Trophoblast cell (in vitro differentiated cells and primary cell): ENCODE measurements around the gene TREML2.

Experiments
- DNase-seq, 2 donors: peaks; one replicate each; pipeline ENCODE4 v3.0.0-alpha.2; 2016
- H2AFZ ChIP-seq: 2 replicates; pipeline ENCODE4 v1.6.1; 2013; ENCODE audit warnings: low read length, moderate library complexity, mild to moderate bottlenecking; ENCODE audit not compliant: insufficient read depth, poor library complexity
- H2AK5ac ChIP-seq: 2 replicates; pipeline ENCODE4 v1.6.1; 2013; ENCODE audit warnings: mild to moderate bottlenecking, low read length
- H2BK120ac ChIP-seq: 2 replicates; pipeline ENCODE4 v1.6.1; 2013; ENCODE audit warnings: low read length, mild to moderate bottlenecking, moderate library complexity; ENCODE audit not compliant: insufficient read depth, poor library complexity
- H2BK12ac ChIP-seq: 2 replicates; pipeline ENCODE4 v1.6.1; 2013; ENCODE audit warnings: mild to moderate bottlenecking, low read length, moderate library complexity
- H2BK5ac ChIP-seq: 2 replicates; pipeline ENCODE4 v1.6.1; 2013; ENCODE audit warnings: low read length, low read depth, moderate library complexity, mild to moderate bottlenecking; ENCODE audit not compliant: poor library complexity
- H3K14ac ChIP-seq: 2 replicates; pipeline ENCODE4 v1.6.1; 2013; ENCODE audit warnings: mild to moderate bottlenecking, low read length
- H3K18ac ChIP-seq: 2 replicates; pipeline ENCODE4 v1.6.1; 2013; ENCODE audit warnings: mild to moderate bottlenecking, low read length
- H3K23ac ChIP-seq: 2 replicates; pipeline ENCODE4 v1.6.1; 2013; ENCODE audit warnings: low read length
- H3K27ac ChIP-seq: 2 replicates; pipeline ENCODE4 v1.5.1; 2013; ENCODE audit warnings: low read depth, mild to moderate bottlenecking, inconsistent platforms, low read length, moderate library complexity
- H3K27me3 ChIP-seq: 2 replicates; pipeline ENCODE4 v1.6.1; 2013; ENCODE audit warnings: inconsistent platforms, mild to moderate bottlenecking, low read length, moderate library complexity; ENCODE audit not compliant: insufficient read depth
- H3K36me3 ChIP-seq, 2 experiments: 1 replicate in 1 of 2; 2 replicates in 1 of 2; pipeline ENCODE4 v1.6.1; 2013; ENCODE audit warnings: low read length in 2 of 2, mild to moderate bottlenecking in 2 of 2, moderate library complexity in 1 of 2; ENCODE audit not compliant: insufficient read depth in 2 of 2, control insufficient read depth in 1 of 2
- H3K4ac ChIP-seq: 2 replicates; pipeline ENCODE4 v1.6.1; 2013; ENCODE audit warnings: low read depth, mild to moderate bottlenecking, low read length, moderate library complexity
- H3K4me1 ChIP-seq, 2 experiments: 1 replicate in 1 of 2; 2 replicates in 1 of 2; pipeline ENCODE4 v1.6.1; 2013; ENCODE audit warnings: low read length in 2 of 2, mild to moderate bottlenecking in 2 of 2, moderate library complexity in 1 of 2; ENCODE audit not compliant: insufficient read depth in 2 of 2, control insufficient read depth in 1 of 2
- H3K4me2 ChIP-seq: 2 replicates; pipeline ENCODE4 v1.6.1; 2013; ENCODE audit warnings: inconsistent platforms, mild to moderate bottlenecking, low read length, moderate library complexity
- H3K4me3 ChIP-seq: 2 replicates; pipeline ENCODE4 v1.5.1; 2013; ENCODE audit warnings: mild to moderate bottlenecking, low read depth, low read length, inconsistent platforms
- H3K79me1 ChIP-seq: one replicate; pipeline ENCODE4 v1.6.1; 2013; ENCODE audit warnings: low read length
- H3K79me2 ChIP-seq: 2 replicates; pipeline ENCODE4 v1.6.1; 2013; ENCODE audit warnings: low read length, mild to moderate bottlenecking; ENCODE audit not compliant: control insufficient read depth, insufficient read depth, poor library complexity
- H3K9ac ChIP-seq: 2 replicates; pipeline ENCODE4 v1.6.1; 2013; ENCODE audit warnings: mild to moderate bottlenecking, low read length
- H3K9me3 ChIP-seq: 2 replicates; pipeline ENCODE4 v1.6.1; 2013; ENCODE audit warnings: low read depth, mild to moderate bottlenecking, control low read depth, inconsistent platforms, low read length; ENCODE audit not compliant: insufficient read depth
- H4K12ac ChIP-seq: 2 replicates; pipeline ENCODE4 v1.6.1; 2013; ENCODE audit warnings: low read depth, mild to moderate bottlenecking, low read length, moderate library complexity
- H4K8ac ChIP-seq: 2 replicates; pipeline ENCODE4 v1.6.1; 2013; ENCODE audit warnings: low read depth, mild to moderate bottlenecking, low read length, moderate library complexity
- H4K91ac ChIP-seq: one replicate; pipeline ENCODE4 v1.6.1; 2013; ENCODE audit warnings: low read depth, mild to moderate bottlenecking, low read length, moderate library complexity
- WGBS: extraction: QIAGEN DNeasy Blood & Tissue Kit; methylation state at CpG from one replicate; pipeline ENCODE4 v1.1.7; 2013; ENCODE audit warnings: missing lambda C conversion rate; ENCODE audit not compliant: insufficient read length, insufficient coverage; ENCODE audit errors: extremely low coverage; 5-methylcytosine and 5-hydroxymethylcytosine counted together

Gene TREML2

GRCh38 chr6:41199552-41200246 lies 1.2 kb downstream of the TREML2 start:
- Histone ChIP-seq H3K14ac (no peak overlapping the region), H2BK120ac (no peak overlapping the region), H3K4me2 (no peak overlapping the region), H3K79me2 (no peaks in the 10 kb centered on the region), H2AK5ac (no peak overlapping the region), H4K8ac (no peak overlapping the region), H2BK5ac (no peak overlapping the region), H3K4ac (no peak overlapping the region), H3K4me3 (no peak overlapping the region), H3K79me1 (no peaks in the 10 kb centered on the region), H2BK12ac (no peak overlapping the region), H3K23ac (no peak overlapping the region), H3K36me3 (no peaks in the 10 kb centered on the region), H3K9ac (no peak overlapping the region), H3K4me1 (peaks cover 0 to 4% of the 10 kb centered on the region in 2 experiments), H3K27me3 (no peaks in the 10 kb centered on the region), H3K9me3 (peaks cover 2% of the 10 kb centered on the region), H4K12ac (no peak overlapping the region), H3K27ac (no peak overlapping the region), H3K18ac (no peak overlapping the region), H4K91ac (no peak overlapping the region), H2AFZ (no peak overlapping the region)
- no CpG with 5 or more reads among the region's 1 CpG for WGBS
- no peak for DNase-seq

GRCh38 chr6:41197234-41197633 lies 3.7 kb downstream of the TREML2 start:
- H3K23ac ChIP-seq, result no peak overlapping the region
- no peaks in the 10 kb centered on the region for H3K79me2 ChIP-seq
- H2AK5ac ChIP-seq, result no peak overlapping the region
- H3K9ac ChIP-seq, result no peak overlapping the region
- no peaks in the 10 kb centered on the region for H3K27me3 ChIP-seq
- H2BK12ac ChIP-seq, result no peak overlapping the region
- no peak overlapping the region for H3K4me3 ChIP-seq
- no peak overlapping the region for H3K4me2 ChIP-seq
- no peaks in the 10 kb centered on the region for H3K79me1 ChIP-seq
- H3K27ac ChIP-seq, result no peak overlapping the region
- DNase-seq, result no peak
- no peaks in the 10 kb centered on the region for H3K36me3 ChIP-seq
- no peak overlapping the region for H4K91ac ChIP-seq
- no peak overlapping the region for H4K8ac ChIP-seq
- H2AFZ ChIP-seq, result no peak overlapping the region
- H3K14ac ChIP-seq, result no peak overlapping the region
- no peak overlapping the region for H2BK120ac ChIP-seq
- H3K18ac ChIP-seq, result no peak overlapping the region
- H2BK5ac ChIP-seq, result no peak overlapping the region
- whole genome bisulfite sequencing, result no CpG with 5 or more reads among the region's 3 CpGs
- H3K4me1 ChIP-seq, result peaks cover 0 to 4% of the 10 kb centered on the region in 2 experiments
- H4K12ac ChIP-seq, result no peak overlapping the region
- peaks cover 2% of the 10 kb centered on the region for H3K9me3 ChIP-seq
- no peak overlapping the region for H3K4ac ChIP-seq

GRCh38 chr6:41194386-41194785 lies 6.6 kb downstream of the TREML2 start:
- Histone ChIP-seq H3K9ac (no peak overlapping the region), H4K12ac (no peak overlapping the region), H3K9me3 (peaks cover 1% of the 10 kb centered on the region), H3K4me2 (no peak overlapping the region), H2BK12ac (no peak overlapping the region), H4K8ac (no peak overlapping the region), H3K23ac (no peak overlapping the region), H2AFZ (no peak overlapping the region), H3K4ac (no peak overlapping the region), H4K91ac (no peak overlapping the region), H3K79me2 (no peaks in the 10 kb centered on the region), H3K14ac (no peak overlapping the region), H3K27me3 (no peaks in the 10 kb centered on the region), H3K4me1 (no peaks in the 10 kb centered on the region), H2AK5ac (no peak overlapping the region), H3K4me3 (no peak overlapping the region), H3K79me1 (no peaks in the 10 kb centered on the region), H3K18ac (no peak overlapping the region), H2BK120ac (no peak overlapping the region), H3K36me3 (no peaks in the 10 kb centered on the region), H2BK5ac (no peak overlapping the region), H3K27ac (no peak overlapping the region)
- DNase-seq, result no peak
- WGBS, result no CpG with 5 or more reads among the region's 3 CpGs

- no peaks in the 10 kb centered on the region for H3K36me3 ChIP-seq
- no peak overlapping the region for H2BK120ac ChIP-seq
- no peak overlapping the region for H3K4ac ChIP-seq
- no peak overlapping the region for H4K91ac ChIP-seq
- H3K79me2 ChIP-seq, result no peaks in the 10 kb centered on the region
- H3K79me1 ChIP-seq, result no peaks in the 10 kb centered on the region
- H3K4me3 ChIP-seq, result no peak overlapping the region
- no peak overlapping the region for H4K12ac ChIP-seq
- no peak overlapping the region for H4K8ac ChIP-seq
- no peak overlapping the region for H3K18ac ChIP-seq
- no peak overlapping the region for H3K9ac ChIP-seq
- H2BK5ac ChIP-seq, result no peak overlapping the region
- WGBS, result 100% methylated on average over 1 of the region's 5 CpGs
- no peak for DNase-seq
- no peak overlapping the region for H2AFZ ChIP-seq
- no peak overlapping the region for H3K4me2 ChIP-seq
- no peaks in the 10 kb centered on the region for H3K4me1 ChIP-seq
- no peak overlapping the region for H2AK5ac ChIP-seq
- H3K23ac ChIP-seq, result no peak overlapping the region
- H3K9me3 ChIP-seq, result peaks cover 1% of the 10 kb centered on the region
- no peak overlapping the region for H2BK12ac ChIP-seq
- no peak overlapping the region for H3K27ac ChIP-seq
- no peak overlapping the region for H3K14ac ChIP-seq
- no peaks in the 10 kb centered on the region for H3K27me3 ChIP-seq
Observed at GRCh38 chr6:41193884-41194283, 7.1 kb downstream of the TREML2 start.
